GM12801 (cell line): ENCODE measurements around the gene DIO1.

ENCODE experiments used
- TF ChIP-seq, protein P1 (sequence below): IDR thresholded peaks from one replicate; pipeline ENCODE4 v1.5.1; 2011; ENCODE audit warnings: control low read depth; ENCODE audit not compliant: insufficient read length; ENCODE audit errors: extremely low read depth

The DIO1 gene

DNA sequence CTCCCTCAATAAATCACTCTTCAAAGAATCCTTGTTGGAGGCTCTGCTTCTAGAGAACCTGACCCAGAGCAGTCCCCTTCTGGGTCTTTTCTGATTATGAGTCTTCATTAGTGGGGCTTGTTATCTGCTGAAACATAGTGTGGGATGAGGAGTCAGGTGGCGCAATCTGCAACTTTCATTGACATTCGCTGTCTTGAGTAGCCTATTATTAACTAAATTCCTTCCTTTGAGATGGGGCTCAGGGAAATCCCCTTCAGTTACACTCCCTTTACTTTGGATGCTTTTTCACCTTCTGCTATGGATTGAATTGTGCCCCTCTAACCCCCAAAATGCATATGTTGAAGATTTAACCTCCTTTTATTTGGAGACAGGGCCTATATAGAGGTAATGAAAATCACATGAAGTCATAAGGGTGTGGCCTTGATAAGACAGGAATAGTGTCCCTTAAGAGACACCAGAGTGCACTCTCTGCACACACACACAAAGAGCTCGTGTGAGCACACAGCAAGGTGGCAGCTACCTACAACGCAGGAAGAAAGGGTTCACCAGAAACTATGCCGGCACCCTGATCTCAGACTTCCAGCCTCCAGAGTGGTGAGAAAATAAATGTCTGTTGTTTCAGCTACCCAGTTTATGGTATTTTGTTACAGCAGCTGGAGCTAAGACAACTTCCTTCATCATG, 19.5 kb downstream of the DIO1 start:
- TF ChIP-seq, protein P1, sequence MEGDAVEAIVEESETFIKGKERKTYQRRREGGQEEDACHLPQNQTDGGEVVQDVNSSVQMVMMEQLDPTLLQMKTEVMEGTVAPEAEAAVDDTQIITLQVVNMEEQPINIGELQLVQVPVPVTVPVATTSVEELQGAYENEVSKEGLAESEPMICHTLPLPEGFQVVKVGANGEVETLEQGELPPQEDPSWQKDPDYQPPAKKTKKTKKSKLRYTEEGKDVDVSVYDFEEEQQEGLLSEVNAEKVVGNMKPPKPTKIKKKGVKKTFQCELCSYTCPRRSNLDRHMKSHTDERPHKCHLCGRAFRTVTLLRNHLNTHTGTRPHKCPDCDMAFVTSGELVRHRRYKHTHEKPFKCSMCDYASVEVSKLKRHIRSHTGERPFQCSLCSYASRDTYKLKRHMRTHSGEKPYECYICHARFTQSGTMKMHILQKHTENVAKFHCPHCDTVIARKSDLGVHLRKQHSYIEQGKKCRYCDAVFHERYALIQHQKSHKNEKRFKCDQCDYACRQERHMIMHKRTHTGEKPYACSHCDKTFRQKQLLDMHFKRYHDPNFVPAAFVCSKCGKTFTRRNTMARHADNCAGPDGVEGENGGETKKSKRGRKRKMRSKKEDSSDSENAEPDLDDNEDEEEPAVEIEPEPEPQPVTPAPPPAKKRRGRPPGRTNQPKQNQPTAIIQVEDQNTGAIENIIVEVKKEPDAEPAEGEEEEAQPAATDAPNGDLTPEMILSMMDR: no peak

DNA sequence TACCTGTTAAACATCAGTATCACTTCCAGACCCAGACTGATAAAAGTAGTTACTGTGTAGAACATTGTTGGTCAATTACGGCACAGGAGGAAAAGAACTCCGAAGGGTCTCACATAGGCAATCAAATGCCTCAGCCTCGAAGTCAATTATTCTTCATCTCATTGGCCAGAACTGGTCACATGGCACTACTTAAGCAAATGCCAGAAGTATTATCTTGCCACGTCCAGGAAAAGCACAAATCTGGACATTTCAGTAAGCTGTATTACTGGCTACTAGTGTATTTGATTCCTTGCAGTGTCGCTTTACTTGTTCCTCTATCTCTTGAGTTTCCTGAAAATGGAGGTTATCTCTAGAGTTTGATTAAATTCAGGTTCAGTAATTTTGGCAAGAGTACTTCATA, 24.4 kb downstream of the DIO1 start:
- TF ChIP-seq, protein P1: no peak

DNA sequence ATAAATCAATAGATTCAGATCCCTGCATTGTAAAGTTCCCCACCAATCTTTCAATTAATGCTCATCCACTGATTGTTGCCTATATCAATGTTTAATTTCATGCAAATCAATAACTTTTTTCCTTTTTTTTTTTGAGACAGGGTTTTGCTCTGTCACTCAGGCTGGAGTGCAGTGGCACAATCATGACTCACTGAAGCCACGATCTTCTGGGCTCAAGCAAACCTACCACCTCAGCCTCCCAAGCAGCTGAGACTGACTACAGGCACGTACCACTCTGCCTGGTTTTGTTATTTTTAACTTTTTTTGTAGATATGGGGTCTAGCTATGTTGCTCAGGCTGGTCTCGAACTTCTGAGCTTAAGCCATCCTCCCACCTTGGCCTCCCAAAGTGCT, 25.7 kb downstream of the DIO1 start:
- TF ChIP-seq, protein P1: no peak

DNA sequence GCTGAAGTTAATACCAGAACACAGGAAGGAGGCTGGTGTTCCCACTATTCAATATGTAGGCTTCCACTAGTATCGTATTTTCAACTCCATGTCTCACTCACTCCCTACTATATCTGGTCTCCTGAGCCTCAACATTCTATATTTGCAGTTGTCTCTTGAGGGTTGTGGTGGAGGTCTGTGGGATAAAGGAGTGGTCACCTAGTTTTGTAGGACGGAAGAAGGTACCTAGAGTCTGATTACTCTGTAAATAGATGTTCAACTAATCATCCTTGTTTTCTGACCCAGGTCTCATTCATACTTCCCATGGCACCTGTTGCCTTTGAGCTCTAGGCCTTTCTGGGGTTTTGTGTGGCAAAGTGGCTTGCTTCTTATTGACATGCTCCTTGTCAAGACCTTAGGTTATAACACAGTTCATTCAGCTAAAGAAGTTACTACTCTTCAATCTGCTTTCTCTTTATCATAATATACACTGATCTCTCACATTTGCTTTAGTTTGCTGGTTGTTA, 33.4 kb downstream of the DIO1 start:
- TF ChIP-seq, protein P1: no peak

DNA sequence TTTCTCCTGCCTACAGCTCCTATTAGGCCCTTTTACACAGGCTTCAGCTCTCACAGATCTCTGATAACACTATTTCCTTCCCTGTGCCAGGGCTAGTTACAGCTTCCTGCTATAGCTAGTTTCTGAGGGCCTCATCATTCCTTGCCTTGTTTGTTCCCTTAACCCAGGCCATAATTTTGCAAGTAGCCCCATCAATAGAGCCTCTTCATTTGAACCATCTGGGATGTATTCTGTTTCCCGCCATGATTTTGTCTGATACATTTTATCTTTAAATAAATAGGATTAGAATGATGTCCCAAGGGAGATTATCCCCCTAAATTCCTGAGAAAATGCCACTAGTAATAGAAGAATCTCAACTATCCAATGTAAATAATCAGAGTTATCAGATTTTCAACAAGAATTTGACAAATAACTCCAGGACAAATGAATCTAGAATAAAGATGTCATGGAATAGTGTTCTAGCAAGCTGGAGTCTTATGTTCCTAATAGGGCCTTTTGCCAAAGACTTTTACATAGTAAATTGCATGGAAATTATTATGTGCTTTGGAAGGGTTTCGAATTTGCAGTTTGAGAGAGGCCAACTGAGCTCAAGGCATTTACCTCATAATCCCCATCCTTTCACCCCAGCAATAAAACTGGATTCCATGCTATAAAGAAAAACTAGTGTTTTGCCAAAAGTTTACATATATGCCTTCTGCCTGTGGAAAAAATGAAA, 35.4 kb downstream of the DIO1 start:
- TF ChIP-seq, protein P1: no peak

DNA sequence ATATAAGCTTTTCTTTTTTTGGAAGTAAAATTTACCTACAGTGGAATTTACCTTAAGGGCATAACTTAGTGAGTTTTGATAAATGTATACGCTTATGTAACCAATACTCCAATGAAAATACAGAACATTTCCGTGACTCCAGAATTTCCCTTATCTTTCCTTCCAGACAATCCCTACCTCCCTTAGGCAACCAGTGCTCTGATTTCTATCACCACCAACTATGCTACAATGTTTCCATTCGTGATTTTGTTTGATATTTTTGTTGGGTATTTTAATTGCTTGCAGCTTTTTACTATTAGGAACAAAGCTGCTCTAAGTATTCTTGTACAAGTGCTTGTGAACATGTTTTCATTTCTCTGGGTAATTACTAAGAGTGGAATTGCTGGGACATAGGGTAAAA, 36.9 kb downstream of the DIO1 start:
- TF ChIP-seq, protein P1: no peak

DNA sequence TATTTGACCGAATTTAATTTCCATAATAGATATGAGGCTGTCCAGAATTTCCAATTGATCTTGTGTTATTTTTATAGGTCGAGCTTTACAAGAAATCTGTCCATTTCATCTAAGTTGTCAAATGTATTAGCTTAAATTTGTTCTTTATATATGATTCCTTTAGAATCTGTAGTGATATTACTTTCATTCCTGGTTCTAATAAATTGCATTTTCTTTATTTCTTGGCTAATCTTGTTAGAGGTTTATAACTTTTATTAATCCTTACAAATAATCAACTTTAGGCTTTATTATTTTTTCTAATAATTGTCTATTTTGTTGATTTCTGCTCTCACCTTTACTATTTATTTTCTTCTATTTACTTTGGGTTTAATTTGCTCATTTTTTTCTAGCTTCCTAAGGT, 37.5 kb downstream of the DIO1 start:
- TF ChIP-seq, protein P1: no peak
